Stimulated activated CD8-positive, alpha-beta memory T cell treated with anti-CD3 and anti-CD28 coated beads, Interleukin-7, amount 100 ng/mL, for 48 hours (primary cell): Measurements from ENCODE around the gene ACSL6.

ENCODE experiments used
- DNase-seq, 2 donors: peaks; one replicate each; pipeline ENCODE4 v3.0.0-alpha.2; 2020; ENCODE audit warnings: low read depth in 1 of 2; ENCODE audit errors: extremely low read depth in 1 of 2

Gene ACSL6

GRCh38 chr5:132017738-132018625, 6.5 kb upstream of the ACSL6 start:
- no peak for DNase-seq

GRCh38 chr5:132017316-132017715, 5.9 kb upstream of the ACSL6 start:
- no peak for DNase-seq

GRCh38 chr5:132016721-132017250, 5.3 kb upstream of the ACSL6 start:
- no peak for DNase-seq

- no peak for DNase-seq
These were observed 2.3 kb upstream of the ACSL6 start for GRCh38 chr5:132013711-132014110.

GRCh38 chr5:132013006-132013689, 1.7 kb upstream of the ACSL6 start:
- no peak for DNase-seq

- no peak for DNase-seq
These were observed 1.0 kb upstream of the ACSL6 start for GRCh38 chr5:132012371-132013005.

- DNase-seq: no peak
These were observed 353 bp downstream of the ACSL6 start for GRCh38 chr5:132010989-132011621.

GRCh38 chr5:132010645-132010988, 841 bp downstream of the ACSL6 start:
- DNase-seq: no peak

- no peak for DNase-seq
These were observed 1.6 kb downstream of the ACSL6 start for GRCh38 chr5:132009706-132010405.

GRCh38 chr5:132008961-132009680, 2.3 kb downstream of the ACSL6 start:
- DNase-seq: no peak

GRCh38 chr5:132008163-132008473, 3.3 kb downstream of the ACSL6 start:
- no peak for DNase-seq

- peak in 1 of 2 donors; percentile 75 for DNase-seq
These were observed 3.9 kb downstream of the ACSL6 start for GRCh38 chr5:132007399-132008162.

GRCh38 chr5:132006331-132007120, 4.9 kb downstream of the ACSL6 start:
- DNase-seq: no peak

GRCh38 chr5:132005591-132005990, 5.9 kb downstream of the ACSL6 start:
- DNase-seq: no peak

- no peak for DNase-seq
These were observed 7.5 kb downstream of the ACSL6 start for GRCh38 chr5:132003982-132004381.

GRCh38 chr5:132003170-132003744, 8.2 kb downstream of the ACSL6 start:
- no peak for DNase-seq

GRCh38 chr5:132002757-132003156, 8.7 kb downstream of the ACSL6 start:
- DNase-seq: no peak
